22Rv1 (cell line): Measurements from ENCODE around the gene TBX5.

Experiments
- CTCF ChIP-seq: fragments of 450-650 bp; IDR thresholded peaks from 2 replicates; pipeline ENCODE4 v1.5.1; 2017; ENCODE audit warnings: mild to moderate bottlenecking
- ZFX ChIP-seq: fragments of 450-650 bp; IDR thresholded peaks from 2 replicates; pipeline ENCODE4 v1.6.1; 2017; ENCODE audit warnings: antibody characterized with exemption, borderline replicate concordance

- TF ChIP-seq CTCF (no peak), ZFX (no peak)
These were observed 5.6 kb downstream of the TBX5 start for GRCh38 chr12:114400361-114400811.
